GM18861 (cell line): ENCODE results near the gene PKNOX2.

ENCODE experiments used
- ATAC-seq: cut with Tn5 transposase; IDR thresholded peaks from one replicate; pipeline ENCODE4 v1.9.1; 2021; ENCODE audit not compliant: unreplicated experiment

PKNOX2 gene

DNA sequence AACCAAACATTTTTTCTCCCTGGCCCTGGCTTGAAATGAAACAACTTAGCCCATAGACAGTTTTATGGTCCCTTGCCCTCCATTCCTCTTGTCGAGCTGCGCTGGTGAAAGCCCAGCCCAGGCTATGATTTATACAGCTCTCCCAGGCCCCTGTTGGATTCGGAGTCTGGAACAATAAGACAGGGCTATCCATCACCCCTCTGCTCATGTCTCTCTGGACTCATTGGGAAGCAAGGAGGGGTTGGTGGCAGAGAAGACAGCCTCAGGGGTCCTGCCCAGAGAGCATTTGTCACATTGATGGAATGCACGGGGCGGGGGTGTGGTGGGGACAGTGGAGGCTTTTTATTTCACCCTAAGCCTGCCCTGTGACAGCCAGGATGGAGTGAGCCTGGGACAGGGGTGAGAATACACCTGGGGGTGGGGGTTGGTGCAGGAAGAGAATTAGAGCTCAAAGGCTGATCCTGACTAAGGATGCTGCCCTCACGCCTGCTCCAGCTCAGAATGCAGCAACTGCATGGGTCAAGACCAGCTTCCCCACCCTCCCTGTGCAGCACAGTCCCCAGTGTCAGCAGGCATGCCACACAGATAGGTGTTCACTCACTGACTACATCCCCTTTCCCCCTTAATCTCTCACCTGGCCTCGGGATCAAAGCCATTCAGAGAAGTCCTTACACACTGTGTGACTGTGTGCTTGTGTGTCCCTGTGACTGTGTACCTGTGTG is 10.0 kb upstream of the PKNOX2 start:
- ATAC-seq, result no peak

DNA sequence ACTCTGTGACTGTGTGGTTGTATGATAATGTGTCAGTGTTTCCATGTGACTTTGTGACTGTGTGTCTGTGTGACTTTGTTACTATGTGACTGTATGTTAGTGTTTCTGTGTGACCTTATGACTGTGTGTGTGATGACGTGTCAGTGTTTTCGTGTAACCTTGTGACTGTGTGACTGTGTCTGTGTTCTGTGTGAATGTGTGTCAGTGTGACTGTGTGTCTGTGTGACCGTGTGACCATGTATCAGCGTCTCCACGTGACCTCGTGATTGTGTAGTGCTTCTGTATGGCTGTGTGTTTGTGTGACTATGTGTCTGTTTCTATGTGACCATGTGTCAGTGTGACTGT is 9.5 kb upstream of the PKNOX2 start:
- ATAC-seq, result no peak

DNA sequence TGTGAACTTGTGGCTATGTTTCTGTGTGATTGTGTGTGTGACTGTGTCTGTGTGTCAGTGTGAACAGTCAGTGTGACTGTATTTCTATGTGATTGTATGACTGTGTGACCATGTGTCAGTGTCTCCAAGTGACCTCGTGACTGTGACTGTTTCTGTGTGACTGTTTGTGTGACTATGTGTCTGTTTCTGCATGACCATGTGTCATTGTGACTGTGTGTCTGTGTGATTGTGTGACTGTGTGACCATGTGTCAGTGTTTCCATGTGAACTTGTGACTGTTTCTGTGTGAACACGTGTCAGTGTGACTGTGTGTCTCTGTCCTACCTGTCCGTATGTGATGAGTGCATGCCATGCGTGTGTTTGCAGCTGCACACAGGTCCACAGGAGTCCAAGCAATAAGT is 8.8 kb upstream of the PKNOX2 start:
- no peak for ATAC-seq

DNA sequence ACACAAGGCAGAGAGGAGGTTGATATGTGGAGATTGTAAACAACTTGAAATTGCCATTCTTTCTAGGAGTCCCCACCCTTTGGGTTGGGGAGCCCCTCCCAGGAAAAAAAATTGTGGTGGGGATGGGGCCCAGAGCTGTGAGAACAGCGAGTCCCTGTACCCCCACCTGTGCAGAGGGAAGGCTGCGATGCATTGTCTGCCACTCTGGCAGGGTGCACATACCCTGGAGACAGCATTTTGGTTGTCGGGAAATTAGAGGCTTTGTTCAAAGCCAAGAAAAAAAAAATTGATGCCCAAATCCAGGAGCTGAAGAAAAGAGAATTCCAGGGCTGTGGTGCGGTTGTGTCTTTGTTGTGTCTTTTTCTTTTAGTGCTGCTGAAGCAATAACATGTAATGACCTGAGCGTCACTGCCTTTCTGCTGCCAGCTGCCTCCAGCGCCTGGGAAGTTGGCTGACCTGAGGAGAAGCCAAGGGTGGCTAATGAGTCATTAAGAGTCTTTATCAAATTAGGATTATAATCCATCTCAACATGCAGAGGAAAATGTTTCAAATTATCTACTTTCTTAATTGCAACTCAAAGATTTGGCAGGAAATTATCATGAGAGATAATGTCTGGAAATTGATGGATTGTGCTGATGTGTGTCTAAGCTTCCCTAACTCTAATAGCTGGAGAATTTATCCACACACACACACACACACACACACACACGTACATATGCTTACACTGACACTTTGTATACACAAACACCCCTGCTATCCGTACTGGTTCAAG is 8.0 kb upstream of the PKNOX2 start:
- ATAC-seq, result no peak

DNA sequence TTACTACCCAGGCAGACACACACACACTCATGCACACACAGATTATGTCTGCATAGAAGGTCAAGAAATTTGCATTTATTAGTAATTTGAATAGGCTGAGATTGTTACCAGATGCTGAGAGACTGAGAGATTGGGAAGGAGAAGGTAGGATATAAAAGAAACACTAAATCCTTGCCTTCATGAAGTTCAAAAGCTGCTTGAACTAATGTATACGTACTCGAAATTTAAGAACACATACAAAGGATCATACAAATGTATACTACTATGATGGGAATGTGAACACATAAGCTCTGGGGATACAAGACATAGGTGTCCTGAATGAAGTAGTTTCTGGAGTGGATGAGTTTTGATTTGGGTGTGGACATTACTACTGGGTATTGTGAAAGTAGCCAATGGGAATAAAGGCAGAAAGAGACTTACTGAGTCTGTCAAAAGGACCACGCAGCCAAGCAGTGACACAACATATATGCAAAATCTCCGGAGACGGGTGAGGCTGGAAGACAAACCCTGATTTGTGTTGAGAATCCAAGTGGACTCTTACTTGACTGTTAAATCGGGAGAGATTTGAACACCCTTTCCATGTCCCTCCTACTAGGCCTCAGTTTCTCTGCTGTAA is 7.3 kb upstream of the PKNOX2 start:
- ATAC-seq, result no peak

GRCh38 chr11:125157953-125158680 is 6.4 kb upstream of the PKNOX2 start:
- ATAC-seq, result no peak

DNA sequence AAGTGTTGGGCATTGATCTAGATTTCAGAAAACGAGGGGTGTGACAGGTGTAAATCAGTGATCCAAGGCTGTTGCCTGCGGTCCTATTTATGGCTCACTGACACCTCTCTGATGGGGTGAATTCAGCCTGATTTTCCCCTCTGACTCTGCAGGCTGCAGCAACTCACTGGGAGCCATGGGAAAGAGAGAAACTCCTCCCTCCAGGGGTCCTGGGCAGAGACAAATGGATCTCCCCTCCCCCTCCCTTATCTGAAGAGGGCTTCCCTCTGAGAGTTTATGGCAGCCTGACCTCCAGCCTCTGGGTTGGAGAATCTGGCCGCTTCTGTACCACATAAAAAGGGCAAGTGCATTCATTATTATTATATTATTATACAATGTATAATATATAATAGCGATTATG is 1.8 kb upstream of the PKNOX2 start:
- ATAC-seq, result no peak

DNA sequence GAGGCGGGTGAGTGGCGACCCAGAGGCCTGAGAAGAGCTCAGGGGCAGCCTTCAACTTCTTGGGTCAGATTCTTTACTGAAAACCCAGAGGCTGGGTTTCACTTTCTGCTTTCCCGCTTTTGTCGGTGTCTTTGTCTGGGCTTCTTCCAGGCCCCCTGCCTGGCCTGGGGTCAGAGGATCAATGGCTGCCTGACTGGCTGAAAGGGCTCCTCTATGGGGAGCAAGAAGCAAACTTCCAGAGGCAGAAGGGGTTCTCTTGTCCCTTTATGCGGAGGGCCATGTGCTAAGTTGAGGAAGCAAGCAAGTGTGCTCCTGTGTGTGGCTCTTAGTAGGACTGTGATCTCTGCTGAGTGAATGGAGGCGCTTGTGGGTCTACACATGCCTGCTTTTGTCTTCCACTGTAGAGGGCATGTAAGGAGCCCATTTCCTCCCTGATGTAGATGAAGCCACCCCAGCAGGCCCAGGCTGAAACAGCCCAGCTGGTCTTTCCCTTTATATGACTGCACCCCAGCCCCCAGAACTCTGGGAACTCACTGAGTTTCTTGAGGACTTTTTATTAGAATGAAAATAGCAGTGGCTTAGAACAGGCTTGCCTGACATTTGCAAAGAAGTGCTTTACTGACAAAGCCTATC is 1.0 kb upstream of the PKNOX2 start:
- no peak for ATAC-seq

GRCh38 chr11:125164091-125164421 is 495 bp upstream of the PKNOX2 start:
- ATAC-seq, result no peak

- no peak for ATAC-seq
These were observed 726 bp downstream of the PKNOX2 start for GRCh38 chr11:125165111-125165842.

GRCh38 chr11:125165843-125166763 is 1.6 kb downstream of the PKNOX2 start:
- ATAC-seq, result no peak

GRCh38 chr11:125166764-125167291 is 2.3 kb downstream of the PKNOX2 start:
- no peak for ATAC-seq

DNA sequence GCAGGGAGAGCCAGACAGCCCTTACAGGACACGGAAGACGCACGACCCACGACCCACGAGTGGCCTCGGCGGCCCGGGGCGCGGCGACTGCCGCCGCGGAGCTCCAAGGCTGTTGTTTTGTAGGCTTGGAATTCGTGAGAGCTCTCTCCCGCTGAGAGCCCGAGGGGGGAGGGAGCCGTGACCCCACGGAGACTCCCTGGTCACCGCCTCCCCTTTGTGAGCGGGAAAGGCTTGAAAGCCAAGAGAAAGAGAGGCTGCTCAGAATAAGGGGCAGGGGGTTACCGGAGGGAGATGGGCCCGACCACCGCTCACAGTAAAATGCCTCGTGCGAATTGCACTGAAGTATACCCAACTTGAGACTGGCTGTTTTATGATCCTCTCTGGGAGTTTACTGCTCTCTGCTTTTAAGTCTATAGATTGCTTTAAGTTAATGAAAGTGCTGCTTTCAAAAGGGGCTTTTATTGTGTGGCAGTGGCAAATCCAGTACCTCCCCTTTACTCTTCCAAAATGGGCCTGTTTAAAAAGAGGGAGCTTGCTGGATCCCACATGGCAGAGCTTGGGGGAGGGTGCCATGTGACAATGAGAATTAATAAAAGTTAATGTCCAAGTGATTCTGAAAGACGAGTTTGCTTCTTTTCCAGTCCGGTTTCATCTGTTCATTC is 2.9 kb downstream of the PKNOX2 start:
- ATAC-seq, result no peak

DNA sequence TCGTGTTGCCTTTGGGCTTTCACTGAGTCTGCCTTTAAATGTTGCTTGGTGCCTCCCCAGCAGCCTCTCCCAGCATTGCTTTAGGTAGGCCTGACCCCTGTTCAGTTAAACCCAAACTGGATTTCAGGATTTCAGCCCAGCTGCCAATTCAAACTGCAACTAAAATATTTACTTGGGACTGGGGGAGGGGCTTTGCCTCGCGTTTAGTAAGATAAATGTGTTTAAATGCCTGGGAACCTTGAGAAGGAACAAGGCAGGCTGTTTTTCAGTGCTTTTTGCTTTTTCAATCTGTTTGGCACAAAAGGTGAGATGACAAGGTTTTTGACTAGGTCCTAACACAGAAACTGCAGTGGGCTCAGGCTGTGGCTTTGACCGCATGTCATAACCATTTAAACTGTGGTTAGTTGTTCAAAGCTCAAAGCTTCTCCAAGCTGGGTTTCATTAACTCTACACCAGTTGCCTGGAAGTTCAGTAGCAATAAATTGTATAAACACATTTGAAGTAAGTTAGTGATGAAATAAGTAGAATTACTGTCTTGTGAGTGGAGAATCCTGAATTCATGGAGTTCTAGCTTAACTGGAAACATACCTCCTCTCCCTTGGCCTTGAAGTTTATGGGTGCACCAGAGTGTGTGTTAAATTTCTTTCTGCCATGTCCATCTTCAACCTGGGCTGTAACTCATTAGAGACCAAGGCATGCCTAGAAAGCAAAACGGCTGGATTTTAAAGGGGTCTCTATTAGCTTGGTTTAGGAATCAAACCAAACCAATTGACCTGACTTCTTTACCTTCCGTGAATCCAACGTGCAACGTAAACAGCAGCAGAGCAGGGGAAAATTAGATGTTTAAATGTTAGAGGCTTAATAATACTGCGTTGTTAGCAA is 3.6 kb downstream of the PKNOX2 start:
- no peak for ATAC-seq

DNA sequence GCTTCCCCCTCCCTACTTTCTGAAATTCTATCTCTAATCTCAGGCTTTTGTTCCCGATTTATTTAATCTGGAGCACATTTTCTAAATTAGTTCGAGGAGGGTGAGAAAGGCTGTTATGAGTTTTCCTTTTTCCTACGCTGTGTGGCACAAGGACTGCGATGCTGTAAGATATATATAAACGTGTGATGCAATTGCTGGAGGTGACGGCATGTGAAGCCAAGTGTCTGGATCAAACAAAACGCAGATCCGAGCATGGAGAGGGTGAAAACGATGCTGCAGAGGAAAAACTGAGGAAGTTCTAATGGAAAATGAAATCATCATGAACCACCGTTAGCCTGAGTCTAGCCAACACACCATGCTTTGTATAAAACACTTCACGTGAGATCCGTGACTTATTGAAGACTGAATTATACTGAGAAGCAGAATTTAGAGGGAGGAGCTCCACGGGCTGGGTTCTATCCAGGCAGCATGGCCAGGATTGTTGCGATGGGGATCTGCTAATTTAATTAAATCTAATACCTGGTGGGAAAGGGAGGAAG is 4.4 kb downstream of the PKNOX2 start:
- ATAC-seq, result no peak

DNA sequence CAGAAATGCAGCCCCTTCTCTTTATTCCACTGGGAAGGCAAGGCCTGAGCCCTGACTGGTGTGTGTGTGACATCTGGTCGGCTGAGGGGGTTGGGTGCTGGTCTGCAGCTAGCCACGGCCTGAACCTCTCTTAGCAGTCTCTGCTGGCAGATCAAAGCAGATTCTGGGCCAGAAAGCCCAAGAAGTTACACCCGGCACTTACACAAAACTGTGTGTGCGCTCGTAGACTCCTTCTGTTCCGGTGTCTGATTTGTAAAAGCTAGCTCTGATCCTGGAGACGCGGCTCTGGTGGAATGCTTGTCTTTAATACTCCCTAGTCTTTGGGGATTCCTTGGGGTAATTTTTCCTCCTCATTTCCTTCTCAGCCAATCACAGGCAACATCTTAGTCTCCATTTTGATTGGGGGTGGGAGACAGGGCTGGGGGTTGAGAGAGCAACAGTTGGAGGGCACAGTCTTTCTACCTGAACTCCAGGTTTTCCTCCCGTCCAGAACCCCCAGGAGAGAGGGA is 5.5 kb downstream of the PKNOX2 start:
- no peak for ATAC-seq

- ATAC-seq, result no peak
These were observed 6.0 kb downstream of the PKNOX2 start for GRCh38 chr11:125170510-125171031.
